ENCODE results near the gene HES2.

GRCh38 chr1:6459850-6460265 lies 40.1 kb upstream of the HES2 start:
- TF ChIP-seq POLR2A (IDR thresholded peaks at IDR 0.05): no peak
- TF ChIP-seq CTCF (IDR thresholded peaks at IDR 0.05): no peak
- no peak for TF ChIP-seq EP300 (IDR thresholded peaks at IDR 0.05)
- no peak for TF ChIP-seq POLR2AphosphoS5 (IDR thresholded peaks at IDR 0.05)

Measured in stomach (tissue), 4 donors.